ENCODE measurements around the gene TAF1A.

DNA sequence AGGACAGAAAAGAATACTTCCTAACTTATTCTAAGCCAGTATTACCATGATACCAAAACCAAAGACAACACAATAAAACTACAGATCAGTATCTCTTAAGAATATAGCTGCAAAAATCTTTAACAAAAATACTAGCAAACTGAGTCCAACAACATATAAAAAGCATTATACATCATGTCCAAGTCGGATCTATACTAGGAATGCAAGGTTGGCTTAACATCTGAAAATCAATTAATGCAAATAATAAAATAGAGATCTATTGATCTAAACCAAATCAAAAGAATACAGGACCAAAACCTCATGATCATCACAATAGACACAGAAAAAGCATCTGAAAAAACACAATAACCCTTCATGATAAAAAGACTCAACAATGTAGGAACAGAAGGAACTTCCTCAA, 18.9 kb downstream of the TAF1A start:
- TF ChIP-seq POLR2A (IDR thresholded peaks at IDR 0.05; ENCODE audit: low read length) (no peak), GATA1 (IDR thresholded peaks at IDR 0.05; ENCODE audit: low read depth, low read length) (no peak)
